SK-N-MC (cell line): ENCODE measurements around the gene WDR6.

Experiments used
- EZH2 ChIP-seq: fragments of 200-600 bp; sonication (generic); IDR thresholded peaks from one replicate; pipeline ENCODE4 v1.6.1; 2017; ENCODE audit warnings: antibody characterized with exemption
- POLR2AphosphoS5 ChIP-seq: IDR thresholded peaks from 2 replicates; pipeline ENCODE4 v1.6.1; 2012; ENCODE audit warnings: mild to moderate bottlenecking, low read depth, low read length, borderline replicate concordance

DNA sequence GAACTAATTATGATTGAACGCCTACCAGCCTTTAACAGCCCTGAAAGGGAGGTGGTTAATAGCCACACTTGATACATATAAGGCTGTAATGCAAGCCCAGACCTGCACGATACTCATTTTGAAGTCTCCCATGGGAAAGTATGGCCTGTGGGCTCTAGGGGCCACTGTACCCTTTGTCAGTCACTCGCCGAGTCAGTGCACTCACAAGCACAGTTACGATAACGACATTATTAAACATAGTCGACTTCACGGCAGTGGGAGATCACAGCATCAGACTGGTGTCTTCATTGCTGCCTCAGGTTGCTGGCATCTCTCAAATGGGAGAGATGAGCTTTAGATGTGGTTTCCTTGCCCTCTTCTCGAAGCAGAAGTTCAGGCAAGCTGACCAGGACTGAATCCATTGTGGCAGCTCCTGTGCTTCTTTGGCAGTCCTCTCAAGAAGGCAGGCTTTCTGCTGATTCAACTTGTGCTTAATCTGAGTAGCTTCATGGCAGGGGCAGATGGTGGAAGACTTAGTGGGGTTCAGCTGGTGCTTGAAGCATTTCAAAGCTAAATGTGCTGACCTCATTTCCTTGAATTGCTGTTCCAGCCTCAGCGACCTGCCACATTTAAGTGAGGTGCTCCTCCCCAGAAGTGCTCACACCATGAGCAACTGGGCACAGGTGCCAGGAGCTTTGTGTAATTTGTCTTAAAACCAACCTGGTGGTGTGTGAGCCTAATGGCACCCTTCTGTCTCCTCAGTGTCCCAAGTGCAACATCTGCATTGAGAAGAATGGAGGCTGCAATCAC, 32.9 kb upstream of the WDR6 start:
- TF ChIP-seq POLR2AphosphoS5 (no peak), EZH2 (no peak)
